Activated B cell treated with CpG ODN at 0.5 μM for 24 hours (primary cell): ENCODE measurements around the gene VSTM4. TPM values are rescaled to one million over a fixed set of nuclear protein-coding genes. Genes with fewer than 3 reads are reported as not detected.

ENCODE experiments used
- ATAC-seq: fragments of 200-7000 bp; cut with Tn5 transposase; one replicate; pipeline ENCODE4 v1.10.0; 2021; ENCODE audit warnings: low read depth, mild to moderate bottlenecking, moderate library complexity
- CTCF ChIA-PET: fragments of 350-600 bp; sonication (Branson Sonifier 250); formaldehyde crosslinking; loops from one replicate; lab custom pipeline; 2021; ENCODE audit warnings: antibody characterized with exemption; lab: Charles Lee
- POLR2A ChIA-PET: fragments of 350-600 bp; sonication (Branson Sonifier 250); formaldehyde crosslinking; loops from one replicate; lab custom pipeline; 2021; ENCODE audit warnings: antibody characterized with exemption; lab: Charles Lee
- DNase-seq: peaks from one replicate; pipeline ENCODE4 v3.0.0; 2022
- H3K27ac Mint-ChIP-seq: one replicate; pipeline ENCODE4 v1.8.0; 2020; ENCODE audit warnings: mixed read lengths
- H3K27me3 Mint-ChIP-seq: one replicate; pipeline ENCODE4 v1.8.0; 2021; ENCODE audit warnings: mixed read lengths
- H3K36me3 Mint-ChIP-seq: one replicate; pipeline ENCODE4 v1.8.0; 2021; ENCODE audit warnings: low read depth, mixed read lengths
- H3K4me1 Mint-ChIP-seq: one replicate; pipeline ENCODE4 v1.8.0; 2021; ENCODE audit warnings: mixed read lengths
- H3K4me3 Mint-ChIP-seq: one replicate; pipeline ENCODE4 v1.8.0; 2020; ENCODE audit warnings: mild to moderate bottlenecking, mixed read lengths
- H3K9me3 Mint-ChIP-seq: one replicate; pipeline ENCODE4 v1.8.0; 2020; ENCODE audit warnings: mixed read lengths
- intact Hi-C: fragments of 100-400 bp; cut with micrococcal nuclease; formaldehyde crosslinking; loops from one replicate; pipeline ENCODE4 v1.15.1; 2024
- total RNA-seq: library from RNA; stranded (reverse); gene quantifications from 2 replicates; pipeline ENCODE4 v1.2.3, GENCODE V29; 2022
- TF ChIP-seq, protein P1 (sequence below): fragments of 200-600 bp; IDR thresholded peaks from one replicate; pipeline ENCODE4 v1.8.0; 2022; ENCODE audit warnings: antibody characterized with exemption, mild to moderate bottlenecking

VSTM4 gene
- total RNA-seq, 1 donor from 2014 or later, result not detected

DNA sequence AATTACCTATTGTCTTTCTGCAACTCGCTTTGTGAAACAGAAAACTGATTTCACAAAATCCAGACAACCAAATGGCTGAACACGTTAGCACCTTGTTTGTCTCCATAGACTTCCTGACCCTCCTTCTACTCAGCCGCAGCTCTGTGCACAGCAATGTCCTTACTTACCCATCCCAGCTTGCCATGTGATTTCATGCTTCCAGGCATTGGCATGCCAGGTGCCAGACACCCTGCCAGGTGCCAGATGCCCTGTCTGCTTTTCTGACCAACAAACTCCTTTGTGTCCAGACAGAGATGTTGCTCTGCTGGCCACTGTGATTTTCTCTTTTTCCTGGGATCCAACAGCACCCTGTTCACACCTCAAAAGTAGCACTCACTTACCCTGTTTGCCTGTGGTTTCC lies 34.6 kb upstream of the VSTM4 start:
- intact Hi-C loops, result no loop called here
- POLR2A ChIA-PET, result no interaction called here
- TF ChIP-seq, protein P1, sequence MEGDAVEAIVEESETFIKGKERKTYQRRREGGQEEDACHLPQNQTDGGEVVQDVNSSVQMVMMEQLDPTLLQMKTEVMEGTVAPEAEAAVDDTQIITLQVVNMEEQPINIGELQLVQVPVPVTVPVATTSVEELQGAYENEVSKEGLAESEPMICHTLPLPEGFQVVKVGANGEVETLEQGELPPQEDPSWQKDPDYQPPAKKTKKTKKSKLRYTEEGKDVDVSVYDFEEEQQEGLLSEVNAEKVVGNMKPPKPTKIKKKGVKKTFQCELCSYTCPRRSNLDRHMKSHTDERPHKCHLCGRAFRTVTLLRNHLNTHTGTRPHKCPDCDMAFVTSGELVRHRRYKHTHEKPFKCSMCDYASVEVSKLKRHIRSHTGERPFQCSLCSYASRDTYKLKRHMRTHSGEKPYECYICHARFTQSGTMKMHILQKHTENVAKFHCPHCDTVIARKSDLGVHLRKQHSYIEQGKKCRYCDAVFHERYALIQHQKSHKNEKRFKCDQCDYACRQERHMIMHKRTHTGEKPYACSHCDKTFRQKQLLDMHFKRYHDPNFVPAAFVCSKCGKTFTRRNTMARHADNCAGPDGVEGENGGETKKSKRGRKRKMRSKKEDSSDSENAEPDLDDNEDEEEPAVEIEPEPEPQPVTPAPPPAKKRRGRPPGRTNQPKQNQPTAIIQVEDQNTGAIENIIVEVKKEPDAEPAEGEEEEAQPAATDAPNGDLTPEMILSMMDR, result no peak
- H3K4me3 Mint-ChIP-seq, result no peak overlapping the region
- no peaks in the 10 kb centered on the region for H3K4me1 Mint-ChIP-seq
- H3K9me3 Mint-ChIP-seq, result peaks cover 6% of the 10 kb centered on the region
- no peak for DNase-seq
- no peak overlapping the region for H3K27ac Mint-ChIP-seq
- peaks cover 10% of the 10 kb centered on the region for H3K27me3 Mint-ChIP-seq
- CTCF ChIA-PET, result no interaction called here
- peaks cover 4% of the 10 kb centered on the region for H3K36me3 Mint-ChIP-seq
- ATAC-seq, result no peak

DNA sequence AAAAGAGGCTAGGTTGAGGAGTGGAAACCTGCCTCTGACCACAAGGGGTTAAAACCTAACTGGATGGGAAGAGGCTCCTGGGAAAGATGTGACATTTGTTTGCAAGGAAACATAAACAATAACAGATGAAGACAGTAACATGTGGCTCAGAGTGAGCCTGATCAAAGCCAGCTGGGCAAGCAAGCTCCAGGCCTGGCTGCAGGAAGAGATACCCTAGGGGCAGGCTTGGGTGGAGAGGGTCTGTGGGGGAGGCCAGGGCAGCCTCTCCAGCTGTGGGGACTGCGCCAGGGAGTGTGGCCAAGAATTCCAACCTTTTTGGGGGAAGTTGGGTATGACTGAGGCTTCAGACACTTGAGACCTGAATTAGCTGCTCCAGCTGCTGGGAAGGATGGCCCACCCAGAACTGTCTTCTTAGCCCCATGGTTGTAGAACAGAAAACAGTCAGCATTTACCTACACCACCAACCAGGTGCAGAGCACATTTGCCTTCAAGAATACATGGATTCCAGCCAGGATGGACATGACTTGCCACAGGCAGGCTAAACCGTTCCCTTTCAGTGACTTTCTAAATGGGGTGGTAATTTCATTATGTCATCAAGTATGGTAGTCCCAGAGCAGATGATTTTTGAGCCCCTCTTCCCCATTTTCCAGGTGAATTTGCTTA lies 28.9 kb upstream of the VSTM4 start:
- Mint-ChIP-seq H3K9me3 (peaks cover 6% of the 10 kb centered on the region), H3K4me1 (no peaks in the 10 kb centered on the region), H3K4me3 (no peak overlapping the region), H3K36me3 (peaks cover 4% of the 10 kb centered on the region), H3K27me3 (peaks cover 9% of the 10 kb centered on the region), H3K27ac (no peak overlapping the region)
- CTCF ChIA-PET, result no interaction called here
- ATAC-seq (no peak), DNase-seq (no peak)
- POLR2A ChIA-PET, result no interaction called here
- TF ChIP-seq, protein P1, result no peak
- intact Hi-C loops, result no loop called here

DNA sequence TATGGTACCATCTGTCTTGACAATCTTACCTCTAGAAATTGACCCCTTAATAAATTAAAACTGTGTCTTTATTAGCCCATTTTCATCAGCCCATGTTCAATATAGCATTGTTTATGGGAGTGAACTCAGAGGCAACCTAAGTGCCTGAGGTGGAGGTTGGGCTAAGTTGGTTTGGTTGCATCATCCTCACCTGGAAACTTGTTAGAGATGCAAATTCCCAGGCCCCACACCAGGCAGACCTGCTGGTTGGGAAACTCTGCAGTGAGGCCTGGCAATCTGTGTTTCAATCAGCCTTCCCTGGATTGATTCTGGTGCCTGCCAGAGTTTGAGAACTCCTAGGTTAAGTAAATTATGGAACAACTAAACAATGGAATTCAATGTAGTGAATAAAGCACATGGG lies 27.9 kb upstream of the VSTM4 start:
- H3K27ac Mint-ChIP-seq, result no peak overlapping the region

DNA sequence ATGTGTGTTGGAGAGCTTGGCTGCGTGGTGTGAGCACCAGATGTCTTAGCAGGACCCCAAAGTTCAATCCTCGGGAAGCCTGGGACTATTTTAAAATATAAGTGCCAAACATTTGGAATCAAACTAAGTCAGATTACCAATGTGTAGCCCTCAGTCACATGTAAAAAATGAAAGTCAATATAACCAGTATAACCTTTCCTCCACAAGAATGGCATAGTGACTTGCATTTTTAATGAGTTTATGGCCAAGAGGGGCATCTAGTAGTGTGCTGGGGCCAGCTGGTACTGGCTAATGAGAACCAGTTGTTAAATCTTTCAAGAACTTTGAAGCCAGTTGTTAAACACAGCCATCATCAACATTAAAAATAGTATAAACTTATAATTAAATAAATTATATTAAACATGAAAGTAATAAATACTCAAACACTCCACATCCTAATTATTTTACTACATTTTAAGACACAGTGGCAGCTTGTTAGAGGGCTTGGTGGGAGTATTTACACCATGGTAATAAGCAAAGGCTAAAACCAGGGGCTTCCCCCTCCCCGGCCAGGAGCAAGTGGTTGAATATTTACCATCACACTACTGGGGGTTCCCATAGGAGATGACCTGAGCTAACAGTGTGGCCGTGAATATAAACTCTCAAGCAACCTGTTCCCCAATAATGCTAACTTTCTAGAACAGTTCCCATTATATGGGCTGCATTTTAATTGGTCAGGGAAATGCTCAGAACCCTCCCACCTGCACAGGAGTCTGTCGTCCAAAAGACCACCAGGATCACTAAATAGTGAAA lies 26.4 kb upstream of the VSTM4 start:
- ChIA-PET POLR2A (no interaction called here), CTCF (no interaction called here)
- Mint-ChIP-seq H3K9me3 (no peaks in the 10 kb centered on the region), H3K4me3 (no peak overlapping the region), H3K36me3 (no peaks in the 10 kb centered on the region), H3K27ac (no peak overlapping the region), H3K27me3 (peaks cover 1% of the 10 kb centered on the region), H3K4me1 (no peaks in the 10 kb centered on the region)
- ATAC-seq, result no peak
- intact Hi-C loops, result no loop called here
- no peak for DNase-seq
- TF ChIP-seq, protein P1, result no peak

More for the DNA sequence above, 27.9 kb upstream of the VSTM4 start:
- intact Hi-C loops, result no loop called here
- CTCF ChIA-PET, result no interaction called here
- no peak overlapping the region for H3K4me3 Mint-ChIP-seq
- H3K4me1 Mint-ChIP-seq, result no peaks in the 10 kb centered on the region
- TF ChIP-seq, protein P1, result no peak
- peaks cover 4% of the 10 kb centered on the region for H3K36me3 Mint-ChIP-seq
- ATAC-seq (no peak), DNase-seq (no peak)
- H3K27me3 Mint-ChIP-seq, result peaks cover 6% of the 10 kb centered on the region
- POLR2A ChIA-PET, result no interaction called here
- H3K9me3 Mint-ChIP-seq, result peaks cover 4% of the 10 kb centered on the region
